HG03139 (cell line): ENCODE data around the gene CCDC78.

Source experiments
- ATAC-seq: cut with Tn5 transposase; IDR thresholded peaks from one replicate; pipeline ENCODE4 v1.9.1; 2021; ENCODE audit not compliant: unreplicated experiment

Gene CCDC78

GRCh38 chr16:740459-740763, 14.2 kb upstream of the CCDC78 start:
- no peak for ATAC-seq

GRCh38 chr16:739560-740458, 13.6 kb upstream of the CCDC78 start:
- no peak for ATAC-seq

GRCh38 chr16:736936-737481, 10.8 kb upstream of the CCDC78 start:
- no peak for ATAC-seq

GRCh38 chr16:735982-736453, 9.8 kb upstream of the CCDC78 start:
- ATAC-seq, result no peak

- ATAC-seq, result no peak
Observed at GRCh38 chr16:734981-735881, 9.0 kb upstream of the CCDC78 start.

- no peak for ATAC-seq
Observed at GRCh38 chr16:734208-734980, 8.2 kb upstream of the CCDC78 start.

GRCh38 chr16:733382-734207, 7.4 kb upstream of the CCDC78 start:
- no peak for ATAC-seq

- ATAC-seq, result no peak
Observed at GRCh38 chr16:732936-733335, 6.7 kb upstream of the CCDC78 start.

- no peak for ATAC-seq
Observed at GRCh38 chr16:732332-732731, 6.1 kb upstream of the CCDC78 start.

- ATAC-seq, result no peak
Observed at GRCh38 chr16:730666-731509, 4.6 kb upstream of the CCDC78 start.

GRCh38 chr16:729768-730665, 3.8 kb upstream of the CCDC78 start:
- no peak for ATAC-seq

GRCh38 chr16:728890-729744, 2.9 kb upstream of the CCDC78 start:
- no peak for ATAC-seq

- no peak for ATAC-seq
Observed at GRCh38 chr16:728131-728889, 2.1 kb upstream of the CCDC78 start.

GRCh38 chr16:727291-727977, 1.2 kb upstream of the CCDC78 start:
- ATAC-seq, result no peak

- no peak for ATAC-seq
Observed at GRCh38 chr16:726188-726437, 130 bp downstream of the CCDC78 start.
